C4-2B (cell line): ENCODE data around the gene LYPD6.

ENCODE experiments used
- CTCF ChIP-seq: fragments of 450-650 bp; conservative IDR thresholded peaks from 2 replicates; pipeline ENCODE4 v1.5.1; 2017; ENCODE audit warnings: mild to moderate bottlenecking
- ZFX ChIP-seq: fragments of 450-650 bp; IDR thresholded peaks from 2 replicates; pipeline ENCODE4 v1.6.1; 2017

DNA sequence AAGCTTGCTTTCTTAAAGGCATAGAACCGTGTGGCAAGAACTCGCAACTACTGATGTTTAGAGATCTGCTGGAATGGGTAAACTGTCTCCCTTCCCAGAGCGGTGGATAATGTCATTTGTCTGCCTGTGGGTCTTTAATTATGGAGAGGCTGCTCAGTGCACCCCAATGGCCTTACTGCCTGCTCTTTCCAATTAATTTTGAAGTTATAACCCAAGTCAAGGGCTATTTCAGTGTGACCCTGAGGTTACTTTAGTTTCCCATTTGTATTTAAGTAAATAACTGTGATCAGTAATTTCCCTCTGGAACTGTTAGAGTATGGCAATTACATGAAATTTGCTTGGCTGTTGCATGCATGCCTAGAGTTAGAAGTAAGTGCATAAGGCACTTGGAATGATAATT is 48.9 kb upstream of the LYPD6 start:
- TF ChIP-seq CTCF (no peak), ZFX (no peak)
